ENCODE measurements around the gene AMMECR1.
"Not testable (repeated sequence)": the region's sequence is repeated elsewhere in the genome, so short reads cannot be mapped to it uniquely, and the experiment has no call there.

The AMMECR1 gene

GRCh38 chrX:110162867-110163266, 155.0 kb downstream of the AMMECR1 start:
- Histone ChIP-seq H3K36me3 (ENCODE audit: control insufficient read depth in 2 of 2, insufficient read depth in 2 of 2, low read length in 2 of 2) (no peaks in the 10 kb centered on the region), H3K27me3 (ENCODE audit: control insufficient read depth in 2 of 2, insufficient read depth in 2 of 2, low read length in 2 of 2) (no peaks in the 10 kb centered on the region), H3K9ac (ENCODE audit: low read depth in 1 of 2, low read length in 2 of 2) (no peak overlapping the region), H3K27ac (ENCODE audit: low read depth in 2 of 2, low read length in 2 of 2) (no peak overlapping the region), H3K4me1 (ENCODE audit: control insufficient read depth in 2 of 2, insufficient read depth in 2 of 2, low read length in 2 of 2) (no peaks in the 10 kb centered on the region), H3K4me3 (ENCODE audit: low read length in 2 of 2) (no peak overlapping the region), H3K9me3 (ENCODE audit: control insufficient read depth in 2 of 2, low read length in 2 of 2) (no peaks in the 10 kb centered on the region)

DNA sequence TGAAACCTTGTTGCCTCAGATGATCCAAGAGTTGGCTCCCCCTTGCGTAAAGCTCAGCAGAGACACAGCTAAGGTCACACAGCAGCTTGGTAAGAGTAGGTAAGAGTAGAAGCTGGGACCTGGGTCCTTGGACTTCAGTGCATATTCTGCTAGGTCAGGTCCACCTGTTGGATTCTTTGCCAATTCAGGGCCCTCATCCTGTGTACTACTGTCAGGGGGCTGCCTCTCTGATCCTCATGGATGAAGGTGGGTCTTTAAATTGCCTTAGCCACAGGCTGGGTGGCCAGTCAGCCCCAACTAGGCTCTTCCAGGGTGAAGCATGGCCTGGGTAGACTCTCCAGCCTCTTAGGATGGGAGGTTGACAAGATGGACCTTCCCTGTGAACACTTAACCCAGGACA, 155.8 kb downstream of the AMMECR1 start:
- Histone ChIP-seq H3K27me3 (ENCODE audit: control insufficient read depth in 2 of 2, insufficient read depth in 2 of 2, low read length in 2 of 2) (peaks cover 0 to 2% of the 10 kb centered on the region in 2 donors), H3K9me3 (ENCODE audit: control insufficient read depth in 2 of 2, low read length in 2 of 2) (no peaks in the 10 kb centered on the region), H3K4me3 (ENCODE audit: low read length in 2 of 2) (no peak overlapping the region), H3K9ac (ENCODE audit: low read depth in 1 of 2, low read length in 2 of 2) (no peak overlapping the region), H3K4me1 (ENCODE audit: control insufficient read depth in 2 of 2, insufficient read depth in 2 of 2, low read length in 2 of 2) (no peaks in the 10 kb centered on the region), H3K36me3 (ENCODE audit: control insufficient read depth in 2 of 2, insufficient read depth in 2 of 2, low read length in 2 of 2) (no peaks in the 10 kb centered on the region), H3K27ac (ENCODE audit: low read depth in 2 of 2, low read length in 2 of 2) (no peak overlapping the region)

- Histone ChIP-seq H3K9ac (ENCODE audit: low read depth in 1 of 2, low read length in 2 of 2) (no peak overlapping the region), H3K4me3 (ENCODE audit: low read length in 2 of 2) (no peak overlapping the region), H3K9me3 (ENCODE audit: control insufficient read depth in 2 of 2, low read length in 2 of 2) (no peaks in the 10 kb centered on the region), H3K36me3 (ENCODE audit: control insufficient read depth in 2 of 2, insufficient read depth in 2 of 2, low read length in 2 of 2) (no peaks in the 10 kb centered on the region), H3K4me1 (ENCODE audit: control insufficient read depth in 2 of 2, insufficient read depth in 2 of 2, low read length in 2 of 2) (no peaks in the 10 kb centered on the region), H3K27ac (ENCODE audit: low read depth in 2 of 2, low read length in 2 of 2) (no peak overlapping the region), H3K27me3 (ENCODE audit: control insufficient read depth in 2 of 2, insufficient read depth in 2 of 2, low read length in 2 of 2) (peaks cover 0 to 2% of the 10 kb centered on the region in 2 donors)
Observed at GRCh38 chrX:110161361-110161686, 156.6 kb downstream of the AMMECR1 start.

DNA sequence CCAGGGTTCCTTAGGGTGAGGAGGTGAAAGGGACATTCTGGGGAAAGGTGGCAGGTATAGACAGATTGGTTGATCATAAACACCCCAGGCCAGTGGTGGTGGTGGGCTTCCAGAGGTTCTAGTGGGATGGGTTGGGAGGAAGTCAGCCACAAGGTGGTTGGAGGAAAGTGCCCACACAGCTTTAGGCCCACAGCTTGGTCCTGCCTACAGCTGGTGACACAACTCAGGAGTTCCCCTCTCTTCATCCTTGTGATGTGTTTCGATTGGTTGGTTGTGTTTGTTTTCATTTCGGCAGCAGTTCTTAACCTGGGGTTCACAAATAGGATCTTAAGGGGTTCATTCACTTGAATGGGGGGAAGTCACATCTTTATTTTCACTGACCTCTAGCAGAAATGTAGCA, 158.0 kb downstream of the AMMECR1 start:
- no peak overlapping the region for H3K4me3 ChIP-seq (ENCODE audit: low read length in 2 of 2)
- H3K9ac ChIP-seq (ENCODE audit: low read depth in 1 of 2, low read length in 2 of 2) = no peak overlapping the region
- H3K4me1 ChIP-seq (ENCODE audit: control insufficient read depth in 2 of 2, insufficient read depth in 2 of 2, low read length in 2 of 2) = no peaks in the 10 kb centered on the region
- H3K27ac ChIP-seq (ENCODE audit: low read depth in 2 of 2, low read length in 2 of 2) = no peak overlapping the region
- H3K27me3 ChIP-seq (ENCODE audit: control insufficient read depth in 2 of 2, insufficient read depth in 2 of 2, low read length in 2 of 2) = peaks cover 0 to 2% of the 10 kb centered on the region in 2 donors
- H3K36me3 ChIP-seq (ENCODE audit: control insufficient read depth in 2 of 2, insufficient read depth in 2 of 2, low read length in 2 of 2) = no peaks in the 10 kb centered on the region
- H3K9me3 ChIP-seq (ENCODE audit: control insufficient read depth in 2 of 2, low read length in 2 of 2) = no peaks in the 10 kb centered on the region

- H3K9ac ChIP-seq (ENCODE audit: low read depth in 1 of 2, low read length in 2 of 2) = no peak overlapping the region
- no peaks in the 10 kb centered on the region for H3K36me3 ChIP-seq (ENCODE audit: control insufficient read depth in 2 of 2, insufficient read depth in 2 of 2, low read length in 2 of 2)
- no peak overlapping the region for H3K27ac ChIP-seq (ENCODE audit: low read depth in 2 of 2, low read length in 2 of 2)
- H3K9me3 ChIP-seq (ENCODE audit: control insufficient read depth in 2 of 2, low read length in 2 of 2) = no peaks in the 10 kb centered on the region
- peaks cover 0 to 2% of the 10 kb centered on the region in 2 donors for H3K27me3 ChIP-seq (ENCODE audit: control insufficient read depth in 2 of 2, insufficient read depth in 2 of 2, low read length in 2 of 2)
- H3K4me1 ChIP-seq (ENCODE audit: control insufficient read depth in 2 of 2, insufficient read depth in 2 of 2, low read length in 2 of 2) = no peaks in the 10 kb centered on the region
- H3K4me3 ChIP-seq (ENCODE audit: low read length in 2 of 2) = no peak overlapping the region
Observed at GRCh38 chrX:110159235-110159634, 158.7 kb downstream of the AMMECR1 start.

GRCh38 chrX:110157444-110157843, 160.4 kb downstream of the AMMECR1 start:
- H3K27me3 ChIP-seq (ENCODE audit: control insufficient read depth in 2 of 2, insufficient read depth in 2 of 2, low read length in 2 of 2) = peaks cover 0 to 2% of the 10 kb centered on the region in 2 donors
- H3K36me3 ChIP-seq (ENCODE audit: control insufficient read depth in 2 of 2, insufficient read depth in 2 of 2, low read length in 2 of 2) = no peaks in the 10 kb centered on the region
- no peak overlapping the region for H3K4me3 ChIP-seq (ENCODE audit: low read length in 2 of 2)
- no peak overlapping the region for H3K27ac ChIP-seq (ENCODE audit: low read depth in 2 of 2, low read length in 2 of 2)
- no peaks in the 10 kb centered on the region for H3K4me1 ChIP-seq (ENCODE audit: control insufficient read depth in 2 of 2, insufficient read depth in 2 of 2, low read length in 2 of 2)
- no peaks in the 10 kb centered on the region for H3K9me3 ChIP-seq (ENCODE audit: control insufficient read depth in 2 of 2, low read length in 2 of 2)
- no peak overlapping the region for H3K9ac ChIP-seq (ENCODE audit: low read depth in 1 of 2, low read length in 2 of 2)

DNA sequence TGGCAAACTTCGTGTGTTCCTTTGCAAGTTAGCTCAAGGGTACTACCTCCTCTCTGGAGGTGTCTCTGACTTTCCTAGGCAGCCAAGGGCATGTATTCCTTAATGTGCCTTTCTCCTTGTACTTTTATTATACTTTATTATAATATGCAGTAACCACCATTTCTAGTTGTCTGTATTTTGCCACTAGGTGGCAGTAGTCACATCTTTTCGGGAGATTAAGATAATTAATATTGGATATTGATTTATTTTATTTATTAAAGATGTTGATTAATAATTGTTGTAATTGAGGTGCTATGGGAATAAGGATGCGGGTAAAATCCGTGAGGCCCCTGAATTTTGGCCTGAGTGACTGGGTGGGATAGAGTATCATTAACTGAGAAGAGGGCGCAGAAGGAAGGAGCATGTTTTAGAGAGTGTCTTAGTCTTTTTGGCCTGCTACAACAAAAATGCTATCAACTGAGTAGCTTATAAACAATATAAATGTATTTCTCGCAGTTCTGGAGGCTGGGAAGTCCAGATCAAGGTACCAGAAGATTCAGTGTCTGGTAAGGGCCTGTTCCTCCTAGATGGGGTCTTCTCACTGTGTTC, 161.6 kb downstream of the AMMECR1 start:
- H3K9me3 ChIP-seq (ENCODE audit: control insufficient read depth in 2 of 2, low read length in 2 of 2) = no peaks in the 10 kb centered on the region
- H3K4me1 ChIP-seq (ENCODE audit: control insufficient read depth in 2 of 2, insufficient read depth in 2 of 2, low read length in 2 of 2) = no peaks in the 10 kb centered on the region
- H3K27me3 ChIP-seq (ENCODE audit: control insufficient read depth in 2 of 2, insufficient read depth in 2 of 2, low read length in 2 of 2) = peaks cover 0 to 2% of the 10 kb centered on the region in 2 donors
- H3K36me3 ChIP-seq (ENCODE audit: control insufficient read depth in 2 of 2, insufficient read depth in 2 of 2, low read length in 2 of 2) = no peaks in the 10 kb centered on the region
- H3K9ac ChIP-seq (ENCODE audit: low read depth in 1 of 2, low read length in 2 of 2) = no peak overlapping the region
- no peak overlapping the region for H3K27ac ChIP-seq (ENCODE audit: low read depth in 2 of 2, low read length in 2 of 2)
- no peak overlapping the region for H3K4me3 ChIP-seq (ENCODE audit: low read length in 2 of 2)

GRCh38 chrX:110155759-110156158, 162.1 kb downstream of the AMMECR1 start:
- H3K27ac ChIP-seq (ENCODE audit: low read depth in 2 of 2, low read length in 2 of 2) = no peak overlapping the region
- H3K9me3 ChIP-seq (ENCODE audit: control insufficient read depth in 2 of 2, low read length in 2 of 2) = no peaks in the 10 kb centered on the region
- no peaks in the 10 kb centered on the region for H3K36me3 ChIP-seq (ENCODE audit: control insufficient read depth in 2 of 2, insufficient read depth in 2 of 2, low read length in 2 of 2)
- H3K9ac ChIP-seq (ENCODE audit: low read depth in 1 of 2, low read length in 2 of 2) = no peak overlapping the region
- H3K4me3 ChIP-seq (ENCODE audit: low read length in 2 of 2) = no peak overlapping the region
- peaks cover 0 to 2% of the 10 kb centered on the region in 2 donors for H3K27me3 ChIP-seq (ENCODE audit: control insufficient read depth in 2 of 2, insufficient read depth in 2 of 2, low read length in 2 of 2)
- no peaks in the 10 kb centered on the region for H3K4me1 ChIP-seq (ENCODE audit: control insufficient read depth in 2 of 2, insufficient read depth in 2 of 2, low read length in 2 of 2)

DNA sequence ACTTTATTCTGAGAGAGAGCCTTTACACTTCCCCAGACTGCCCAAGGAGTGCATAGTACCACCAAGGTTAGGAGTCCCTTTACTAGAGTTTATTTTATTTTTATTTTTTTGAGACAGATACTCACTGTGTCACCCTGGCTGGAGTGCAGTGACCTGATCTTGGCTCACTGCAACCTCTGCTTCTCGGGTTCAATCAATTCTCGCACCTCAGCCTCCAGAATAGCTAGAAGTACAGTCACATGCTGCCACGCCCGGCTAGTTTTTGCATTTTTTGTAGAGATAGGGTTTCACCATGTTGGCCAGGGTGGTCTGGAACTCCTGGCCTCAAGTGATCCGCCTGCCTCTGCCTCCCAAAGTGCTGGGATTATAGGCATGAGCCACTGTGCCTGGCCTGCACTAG, 163.6 kb downstream of the AMMECR1 start:
- not testable (repeated sequence) for H3K9ac ChIP-seq (ENCODE audit: low read depth in 1 of 2, low read length in 2 of 2); H3K4me3 ChIP-seq (ENCODE audit: low read length in 2 of 2); H3K4me1 ChIP-seq (ENCODE audit: control insufficient read depth in 2 of 2, insufficient read depth in 2 of 2, low read length in 2 of 2); H3K27ac ChIP-seq (ENCODE audit: low read depth in 2 of 2, low read length in 2 of 2); H3K9me3 ChIP-seq (ENCODE audit: control insufficient read depth in 2 of 2, low read length in 2 of 2); H3K27me3 ChIP-seq (ENCODE audit: control insufficient read depth in 2 of 2, insufficient read depth in 2 of 2, low read length in 2 of 2); H3K36me3 ChIP-seq (ENCODE audit: control insufficient read depth in 2 of 2, insufficient read depth in 2 of 2, low read length in 2 of 2)

DNA sequence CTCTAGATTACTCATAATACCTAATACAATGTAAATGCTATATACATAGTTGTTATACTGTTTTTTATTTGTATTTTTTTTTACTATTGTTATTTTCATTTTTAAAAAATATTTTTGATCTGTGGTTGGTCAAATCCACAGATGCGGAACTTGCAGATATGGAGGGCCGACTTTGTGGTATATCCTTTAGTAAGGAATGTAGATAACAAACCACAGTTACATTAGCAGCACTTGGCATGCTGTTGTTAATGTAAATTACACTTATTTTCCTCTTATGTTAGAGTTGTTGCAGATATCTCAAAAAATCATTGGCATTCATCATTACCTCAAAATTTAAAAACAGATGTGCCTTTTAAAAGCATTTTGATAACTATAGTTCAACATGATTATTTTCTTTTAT, 164.0 kb downstream of the AMMECR1 start:
- H3K9ac ChIP-seq (ENCODE audit: low read depth in 1 of 2, low read length in 2 of 2) = no peak overlapping the region
- H3K9me3 ChIP-seq (ENCODE audit: control insufficient read depth in 2 of 2, low read length in 2 of 2) = no peaks in the 10 kb centered on the region
- H3K4me1 ChIP-seq (ENCODE audit: control insufficient read depth in 2 of 2, insufficient read depth in 2 of 2, low read length in 2 of 2) = no peaks in the 10 kb centered on the region
- H3K36me3 ChIP-seq (ENCODE audit: control insufficient read depth in 2 of 2, insufficient read depth in 2 of 2, low read length in 2 of 2) = peaks cover 0 to 4% of the 10 kb centered on the region in 2 donors
- H3K27ac ChIP-seq (ENCODE audit: low read depth in 2 of 2, low read length in 2 of 2) = no peak overlapping the region
- H3K27me3 ChIP-seq (ENCODE audit: control insufficient read depth in 2 of 2, insufficient read depth in 2 of 2, low read length in 2 of 2) = peaks cover 0 to 2% of the 10 kb centered on the region in 2 donors
- H3K4me3 ChIP-seq (ENCODE audit: low read length in 2 of 2) = no peak overlapping the region

- Histone ChIP-seq H3K27ac (ENCODE audit: low read depth in 2 of 2, low read length in 2 of 2) (no peak overlapping the region), H3K9ac (ENCODE audit: low read depth in 1 of 2, low read length in 2 of 2) (no peak overlapping the region), H3K36me3 (ENCODE audit: control insufficient read depth in 2 of 2, insufficient read depth in 2 of 2, low read length in 2 of 2) (peaks cover 0 to 4% of the 10 kb centered on the region in 2 donors), H3K4me1 (ENCODE audit: control insufficient read depth in 2 of 2, insufficient read depth in 2 of 2, low read length in 2 of 2) (no peaks in the 10 kb centered on the region), H3K27me3 (ENCODE audit: control insufficient read depth in 2 of 2, insufficient read depth in 2 of 2, low read length in 2 of 2) (peaks cover 0 to 2% of the 10 kb centered on the region in 2 donors), H3K4me3 (ENCODE audit: low read length in 2 of 2) (no peak overlapping the region), H3K9me3 (ENCODE audit: control insufficient read depth in 2 of 2, low read length in 2 of 2) (no peaks in the 10 kb centered on the region)
Observed at GRCh38 chrX:110153244-110153643, 164.6 kb downstream of the AMMECR1 start.

Measured in mucosa of rectum (tissue), 2 donors.